OCI-LY1 (cell line): ENCODE data around the gene TAX1BP3.

Source experiments
- H2AFZ ChIP-seq: fragments of 200-600 bp; sonication (generic), shearing (Covaris generic); 2 replicates; pipeline ENCODE4 v1.6.0; 2014; ENCODE audit warnings: antibody characterized with exemption, mild to moderate bottlenecking, low read length
- H3F3A ChIP-seq: fragments of 200-600 bp; sonication (generic), shearing (Covaris generic); 2 replicates; pipeline ENCODE4 v1.6.0; 2014; ENCODE audit warnings: mild to moderate bottlenecking, antibody characterized with exemption, low read length, moderate library complexity; ENCODE audit not compliant: insufficient read depth
- H3K27ac ChIP-seq: fragments of 200-600 bp; sonication (generic); 2 replicates; pipeline ENCODE4 v1.5.1; 2014; ENCODE audit warnings: low read length, mixed run types, mild to moderate bottlenecking, low read depth; ENCODE audit not compliant: poor library complexity, severe bottlenecking
- H3K27me3 ChIP-seq: fragments of 200-600 bp; sonication (generic); 2 replicates; pipeline ENCODE4 v1.6.0; 2014; ENCODE audit warnings: antibody characterized with exemption, mild to moderate bottlenecking, low read length, moderate library complexity; ENCODE audit not compliant: insufficient read depth
- H3K36me3 ChIP-seq: fragments of 200-600 bp; sonication (generic); 2 replicates; pipeline ENCODE4 v1.6.1; 2014; ENCODE audit warnings: mild to moderate bottlenecking, antibody characterized with exemption, low read length, moderate library complexity, mixed read lengths; ENCODE audit not compliant: insufficient read depth
- H3K4me1 ChIP-seq: fragments of 200-600 bp; sonication (generic); 2 replicates; pipeline ENCODE4 v1.5.1; 2014; ENCODE audit warnings: mild to moderate bottlenecking, low read length, moderate library complexity; ENCODE audit not compliant: insufficient read depth, severe bottlenecking
- H3K4me2 ChIP-seq: fragments of 200-600 bp; sonication (generic), shearing (Covaris generic); 2 replicates; pipeline ENCODE4 v1.6.1; 2014; ENCODE audit warnings: low read length
- H3K4me3 ChIP-seq: fragments of 200-600 bp; sonication (generic); 2 replicates; pipeline ENCODE4 v1.5.1; 2014; ENCODE audit warnings: low read length, low read depth, mild to moderate bottlenecking, mixed read lengths; ENCODE audit not compliant: poor library complexity, severe bottlenecking
- H3K79me2 ChIP-seq: fragments of 200-600 bp; shearing (Covaris generic); 2 replicates; pipeline ENCODE4 v1.6.1; 2016; ENCODE audit warnings: mixed run types, low read length, mixed read lengths; ENCODE audit not compliant: insufficient read depth
- H3K9ac ChIP-seq: fragments of 200-600 bp; sonication (generic), shearing (Covaris generic); 2 replicates; pipeline ENCODE4 v1.6.1; 2014; ENCODE audit warnings: mild to moderate bottlenecking, low read length, mixed read lengths
- H3K9me2 ChIP-seq: fragments of 200-600 bp; sonication (generic), shearing (Covaris generic); 2 replicates; pipeline ENCODE4 v1.6.1; 2014; ENCODE audit warnings: low read depth, mild to moderate bottlenecking, low read length, mixed read lengths
- H3K9me3 ChIP-seq: fragments of 200-600 bp; shearing (Covaris generic); 2 replicates; pipeline ENCODE4 v1.6.1; 2014; ENCODE audit warnings: low read length, mixed read lengths
- H4K20me1 ChIP-seq: fragments of 200-600 bp; sonication (generic), shearing (Covaris generic); 2 replicates; pipeline ENCODE4 v1.6.0; 2016; ENCODE audit warnings: mild to moderate bottlenecking, low read length; ENCODE audit not compliant: insufficient read depth
- EZH2 ChIP-seq: fragments of 200-600 bp; sonication (generic), shearing (Covaris generic); IDR thresholded peaks from 2 replicates; pipeline ENCODE4 v1.8.0; 2017; ENCODE audit warnings: borderline replicate concordance, mixed run types, mild to moderate bottlenecking, antibody characterized with exemption, low read length, moderate library complexity, mixed read lengths
- TF ChIP-seq, protein P1 (sequence below): fragments of 200-600 bp; sonication (generic), shearing (Covaris generic); IDR thresholded peaks from 2 replicates; pipeline ENCODE4 v1.5.1; 2017; ENCODE audit warnings: mild to moderate bottlenecking, antibody characterized with exemption, low read length, moderate library complexity, mixed read lengths

The TAX1BP3 gene

DNA sequence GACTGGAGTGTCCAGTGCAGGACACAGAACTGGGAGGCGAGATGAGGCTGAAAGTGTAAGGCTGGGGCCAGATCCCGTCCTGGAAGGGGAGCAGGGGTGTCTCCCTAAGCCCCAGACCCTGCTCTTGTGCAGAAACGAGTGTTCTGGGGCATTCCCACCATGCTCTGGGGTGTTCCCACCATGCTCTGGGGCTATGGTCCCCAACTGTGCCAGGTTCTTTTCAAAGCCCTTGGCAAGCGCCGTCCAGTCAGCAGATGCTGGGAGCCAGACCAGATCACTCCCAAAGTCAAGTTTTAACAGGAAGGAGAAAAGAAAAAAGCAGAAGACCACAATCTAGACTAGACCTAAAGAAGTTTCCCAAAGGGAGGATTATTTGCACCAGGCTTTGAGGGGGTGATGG, 2.5 kb downstream of the TAX1BP3 start:
- TF ChIP-seq, protein P1, sequence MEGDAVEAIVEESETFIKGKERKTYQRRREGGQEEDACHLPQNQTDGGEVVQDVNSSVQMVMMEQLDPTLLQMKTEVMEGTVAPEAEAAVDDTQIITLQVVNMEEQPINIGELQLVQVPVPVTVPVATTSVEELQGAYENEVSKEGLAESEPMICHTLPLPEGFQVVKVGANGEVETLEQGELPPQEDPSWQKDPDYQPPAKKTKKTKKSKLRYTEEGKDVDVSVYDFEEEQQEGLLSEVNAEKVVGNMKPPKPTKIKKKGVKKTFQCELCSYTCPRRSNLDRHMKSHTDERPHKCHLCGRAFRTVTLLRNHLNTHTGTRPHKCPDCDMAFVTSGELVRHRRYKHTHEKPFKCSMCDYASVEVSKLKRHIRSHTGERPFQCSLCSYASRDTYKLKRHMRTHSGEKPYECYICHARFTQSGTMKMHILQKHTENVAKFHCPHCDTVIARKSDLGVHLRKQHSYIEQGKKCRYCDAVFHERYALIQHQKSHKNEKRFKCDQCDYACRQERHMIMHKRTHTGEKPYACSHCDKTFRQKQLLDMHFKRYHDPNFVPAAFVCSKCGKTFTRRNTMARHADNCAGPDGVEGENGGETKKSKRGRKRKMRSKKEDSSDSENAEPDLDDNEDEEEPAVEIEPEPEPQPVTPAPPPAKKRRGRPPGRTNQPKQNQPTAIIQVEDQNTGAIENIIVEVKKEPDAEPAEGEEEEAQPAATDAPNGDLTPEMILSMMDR, result no peak
- TF ChIP-seq EZH2, result no peak
- Histone ChIP-seq H2AFZ (no peak overlapping the region), H3K79me2 (0 out of 2 replicates have a peak, but pooled peaks cover 7% of the 10 kb centered on the region), H3K36me3 (no peaks in the 10 kb centered on the region), H3K9me3 (no peaks in the 10 kb centered on the region), H3F3A (no peaks in the 10 kb centered on the region), H3K9ac (no peak overlapping the region), H3K27ac (no peak overlapping the region), H3K4me2 (no peak overlapping the region), H3K4me1 (peaks cover 22% of the 10 kb centered on the region), H3K4me3 (no peak overlapping the region), H3K9me2 (no peaks in the 10 kb centered on the region), H3K27me3 (no peaks in the 10 kb centered on the region), H4K20me1 (no peaks in the 10 kb centered on the region)

DNA sequence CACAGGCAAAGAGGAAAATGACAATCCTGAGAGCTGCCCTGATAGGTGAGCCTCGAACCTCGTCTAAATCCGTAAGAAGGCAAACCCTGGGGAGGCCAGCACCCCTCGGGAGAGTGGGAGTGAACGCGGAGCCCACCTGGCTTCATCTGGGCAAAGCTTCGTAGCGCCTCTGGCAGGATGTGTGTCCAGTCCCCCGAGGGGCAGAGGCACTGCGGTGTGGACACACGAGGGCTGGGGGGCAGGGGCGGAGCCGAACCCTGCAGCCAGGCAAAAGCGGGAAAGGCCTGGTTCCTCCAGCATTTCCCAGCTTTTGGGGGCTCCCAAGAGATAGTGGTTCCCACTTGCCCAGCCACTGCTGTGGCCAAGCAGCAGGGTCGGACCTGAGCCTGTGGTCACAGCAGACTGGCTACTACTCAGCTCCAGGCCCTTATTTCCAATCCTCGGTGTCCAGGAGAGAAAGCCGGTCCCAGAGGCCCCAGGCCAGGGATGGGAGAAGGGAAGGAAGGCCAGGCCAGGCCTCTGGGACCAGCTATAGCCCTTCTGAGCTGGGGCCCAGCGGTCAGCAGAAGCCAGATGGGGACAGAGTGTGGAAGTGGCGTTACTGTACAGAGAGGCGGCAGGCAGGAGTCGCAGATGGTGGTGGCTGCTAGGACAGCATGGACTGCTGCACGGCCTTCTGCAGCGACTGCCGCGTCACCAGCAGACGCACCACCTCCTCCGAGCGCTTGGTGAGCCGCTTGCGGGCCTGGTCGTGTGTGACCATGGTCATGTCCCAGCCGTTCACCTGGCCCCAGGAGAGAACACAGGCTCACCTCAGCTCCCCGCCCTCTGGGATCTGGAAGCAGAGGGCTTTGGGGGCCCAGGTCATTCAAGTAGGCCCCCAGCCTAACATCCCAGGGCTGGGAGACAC, 5.0 kb downstream of the TAX1BP3 start:
- Histone ChIP-seq H3K4me3 (no peak overlapping the region), H3K79me2 (no peaks in the 10 kb centered on the region), H3K9me2 (no peaks in the 10 kb centered on the region), H3K9ac (no peak overlapping the region), H3K9me3 (no peaks in the 10 kb centered on the region), H3K36me3 (no peaks in the 10 kb centered on the region), H2AFZ (no peak overlapping the region), H3K4me2 (no peak overlapping the region), H4K20me1 (no peaks in the 10 kb centered on the region), H3K4me1 (peaks cover 10% of the 10 kb centered on the region), H3K27ac (no peak overlapping the region), H3F3A (no peaks in the 10 kb centered on the region), H3K27me3 (no peaks in the 10 kb centered on the region)
- TF ChIP-seq, protein P1, result no peak
- TF ChIP-seq EZH2, result no peak

DNA sequence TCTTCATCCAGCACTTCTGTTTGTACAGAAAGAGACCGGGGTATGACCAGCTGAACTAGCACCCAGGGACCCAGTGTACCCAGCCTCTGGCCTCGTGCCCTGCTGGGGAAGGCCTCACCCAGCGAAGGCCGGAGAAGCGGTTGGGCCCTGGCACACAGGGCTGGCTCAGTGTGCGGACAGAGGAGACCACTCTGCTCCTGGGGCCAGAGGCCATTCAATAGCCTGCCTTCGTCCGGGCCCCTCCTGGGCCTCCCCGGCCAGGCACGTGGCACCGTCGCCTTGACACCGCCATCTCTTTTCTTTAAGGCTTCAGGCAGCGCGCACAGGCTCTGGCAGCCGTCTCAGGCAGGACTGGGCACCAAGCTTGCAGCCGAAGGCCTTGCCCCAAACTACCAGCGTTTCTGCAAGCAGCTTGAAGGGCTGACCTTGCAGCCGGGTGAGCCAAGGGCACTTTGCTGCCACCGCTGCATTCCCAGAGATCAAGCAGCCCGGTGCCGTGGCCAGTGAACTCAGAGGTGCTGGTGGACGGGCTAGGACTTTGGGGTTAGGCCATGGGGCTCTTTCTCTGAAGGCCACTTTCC, 8.0 kb downstream of the TAX1BP3 start:
- Histone ChIP-seq H3K4me3 (no peak overlapping the region), H3F3A (no peaks in the 10 kb centered on the region), H3K27ac (no peak overlapping the region), H3K4me2 (no peak overlapping the region), H3K9me2 (no peaks in the 10 kb centered on the region), H3K9me3 (no peaks in the 10 kb centered on the region), H3K36me3 (no peaks in the 10 kb centered on the region), H3K27me3 (no peaks in the 10 kb centered on the region), H3K79me2 (no peaks in the 10 kb centered on the region), H3K4me1 (no peaks in the 10 kb centered on the region), H2AFZ (no peak overlapping the region), H4K20me1 (no peaks in the 10 kb centered on the region), H3K9ac (no peak overlapping the region)
- TF ChIP-seq, protein P1, result no peak
- no peak for TF ChIP-seq EZH2
